ENCODE measurements around the gene MYT1. TPM values are rescaled to one million over a fixed set of nuclear protein-coding genes. Genes with fewer than 3 reads are reported as not detected.

Gene MYT1
- total RNA-seq, 2 donors from 2014 or later, result 0.15 TPM; not detected in 1

DNA sequence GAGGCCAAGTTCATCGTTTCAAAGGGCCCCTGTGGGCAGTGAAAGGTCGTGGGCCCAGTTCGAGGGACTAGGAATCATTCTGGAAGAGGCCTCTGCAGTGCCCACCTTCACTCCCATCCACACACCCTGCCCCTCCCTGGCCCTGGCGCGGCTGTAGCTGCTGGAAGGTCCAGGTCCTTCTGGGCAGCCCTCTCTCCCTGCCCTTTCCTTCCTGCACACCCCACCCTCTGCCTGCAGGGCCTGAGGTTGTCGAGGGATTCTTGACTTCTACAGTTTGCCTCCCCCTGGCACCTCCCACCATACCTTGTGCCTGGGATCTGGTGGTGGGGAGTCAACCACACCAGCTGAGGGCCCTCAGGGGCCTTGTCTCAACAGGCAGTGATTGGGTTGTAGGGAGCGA is 4.5 kb upstream of the MYT1 start:
- no peak for DNase-seq (ENCODE audit: low spot score)
- Histone ChIP-seq H3K4me1 (no peaks in the 10 kb centered on the region), H3K36me3 (no peaks in the 10 kb centered on the region), H3K27me3 (peaks cover 4 to 9% of the 10 kb centered on the region in 2 donors), H3K4me3 (no peak overlapping the region), H3K9me3 (no peaks in the 10 kb centered on the region), H3K27ac (no peak overlapping the region)
- TF ChIP-seq, protein P1, sequence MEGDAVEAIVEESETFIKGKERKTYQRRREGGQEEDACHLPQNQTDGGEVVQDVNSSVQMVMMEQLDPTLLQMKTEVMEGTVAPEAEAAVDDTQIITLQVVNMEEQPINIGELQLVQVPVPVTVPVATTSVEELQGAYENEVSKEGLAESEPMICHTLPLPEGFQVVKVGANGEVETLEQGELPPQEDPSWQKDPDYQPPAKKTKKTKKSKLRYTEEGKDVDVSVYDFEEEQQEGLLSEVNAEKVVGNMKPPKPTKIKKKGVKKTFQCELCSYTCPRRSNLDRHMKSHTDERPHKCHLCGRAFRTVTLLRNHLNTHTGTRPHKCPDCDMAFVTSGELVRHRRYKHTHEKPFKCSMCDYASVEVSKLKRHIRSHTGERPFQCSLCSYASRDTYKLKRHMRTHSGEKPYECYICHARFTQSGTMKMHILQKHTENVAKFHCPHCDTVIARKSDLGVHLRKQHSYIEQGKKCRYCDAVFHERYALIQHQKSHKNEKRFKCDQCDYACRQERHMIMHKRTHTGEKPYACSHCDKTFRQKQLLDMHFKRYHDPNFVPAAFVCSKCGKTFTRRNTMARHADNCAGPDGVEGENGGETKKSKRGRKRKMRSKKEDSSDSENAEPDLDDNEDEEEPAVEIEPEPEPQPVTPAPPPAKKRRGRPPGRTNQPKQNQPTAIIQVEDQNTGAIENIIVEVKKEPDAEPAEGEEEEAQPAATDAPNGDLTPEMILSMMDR (IDR thresholded peaks at IDR 0.05), result no peak

DNA sequence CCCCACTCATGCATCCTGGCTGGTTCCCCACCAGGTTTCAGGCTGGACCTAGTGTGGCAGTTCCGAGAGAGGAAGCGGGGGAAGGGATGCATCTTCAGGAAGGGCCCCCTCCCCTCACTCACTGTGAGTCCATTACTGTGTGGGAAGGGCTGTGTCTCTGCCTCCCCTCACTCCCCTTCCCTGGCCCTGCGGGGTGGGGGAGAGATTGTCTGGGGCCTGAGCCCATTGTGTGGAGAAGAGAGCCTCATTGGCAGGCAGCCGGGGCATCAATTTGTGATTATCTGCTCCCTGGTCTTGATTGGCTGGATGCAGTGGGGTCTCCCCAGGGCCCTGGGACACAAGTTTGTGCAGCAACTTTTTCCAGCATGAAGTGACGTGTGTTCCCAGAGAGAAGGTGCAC is 4.1 kb upstream of the MYT1 start:
- Histone ChIP-seq H3K27ac (no peak overlapping the region), H3K27me3 (peaks cover 4 to 9% of the 10 kb centered on the region in 2 donors), H3K9me3 (no peaks in the 10 kb centered on the region), H3K4me1 (no peaks in the 10 kb centered on the region), H3K36me3 (no peaks in the 10 kb centered on the region), H3K4me3 (no peak overlapping the region)
- no peak for DNase-seq (ENCODE audit: low spot score)
- TF ChIP-seq, protein P1 (IDR thresholded peaks at IDR 0.05), result no peak

DNA sequence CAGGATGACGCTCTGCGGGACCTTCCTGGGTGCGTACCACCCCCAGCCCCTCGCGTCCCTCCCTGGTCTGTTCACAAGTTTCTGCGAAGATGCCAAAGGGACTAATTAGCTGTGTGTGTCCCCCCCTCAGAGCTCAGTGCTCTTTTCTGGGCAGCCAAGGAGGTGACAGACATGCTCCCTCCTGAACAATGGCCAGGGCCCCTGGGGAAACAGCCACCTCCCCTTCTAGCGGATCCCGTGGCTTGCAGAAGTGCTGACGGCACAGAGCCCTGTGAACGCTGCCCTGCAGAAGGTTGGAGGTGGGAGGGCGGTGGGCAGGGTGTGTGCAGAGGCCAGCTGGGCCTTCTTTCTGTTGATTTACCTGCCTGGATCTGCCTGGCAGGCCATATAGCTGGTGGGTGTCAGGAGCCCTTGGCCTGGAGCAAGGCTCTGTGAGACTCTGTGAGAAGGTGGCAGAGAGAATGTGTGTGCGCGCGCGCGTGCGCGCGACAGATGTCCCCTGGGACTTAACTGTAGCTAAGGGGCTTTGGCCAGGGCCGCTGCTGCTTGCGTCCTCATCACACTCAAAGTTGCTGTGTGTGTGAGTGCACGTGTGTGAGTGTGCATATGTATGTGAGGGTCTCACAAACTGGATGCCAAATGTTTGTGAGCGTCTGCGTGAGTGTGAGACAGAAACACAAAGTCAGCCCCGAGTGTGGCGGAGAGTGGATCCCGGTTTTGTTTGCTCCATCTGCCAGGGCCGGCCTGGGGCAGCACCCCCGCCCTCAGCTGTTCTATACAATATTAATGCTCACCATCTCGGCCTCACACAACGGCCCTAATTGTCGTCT is 3.5 kb upstream of the MYT1 start:
- Histone ChIP-seq H3K27me3 (peaks cover 4 to 9% of the 10 kb centered on the region in 2 donors), H3K4me3 (no peak overlapping the region), H3K27ac (no peak overlapping the region), H3K4me1 (no peaks in the 10 kb centered on the region), H3K36me3 (no peaks in the 10 kb centered on the region), H3K9me3 (no peaks in the 10 kb centered on the region)
- no peak for DNase-seq (ENCODE audit: low spot score)
- TF ChIP-seq, protein P1 (IDR thresholded peaks at IDR 0.05), result no peak

DNA sequence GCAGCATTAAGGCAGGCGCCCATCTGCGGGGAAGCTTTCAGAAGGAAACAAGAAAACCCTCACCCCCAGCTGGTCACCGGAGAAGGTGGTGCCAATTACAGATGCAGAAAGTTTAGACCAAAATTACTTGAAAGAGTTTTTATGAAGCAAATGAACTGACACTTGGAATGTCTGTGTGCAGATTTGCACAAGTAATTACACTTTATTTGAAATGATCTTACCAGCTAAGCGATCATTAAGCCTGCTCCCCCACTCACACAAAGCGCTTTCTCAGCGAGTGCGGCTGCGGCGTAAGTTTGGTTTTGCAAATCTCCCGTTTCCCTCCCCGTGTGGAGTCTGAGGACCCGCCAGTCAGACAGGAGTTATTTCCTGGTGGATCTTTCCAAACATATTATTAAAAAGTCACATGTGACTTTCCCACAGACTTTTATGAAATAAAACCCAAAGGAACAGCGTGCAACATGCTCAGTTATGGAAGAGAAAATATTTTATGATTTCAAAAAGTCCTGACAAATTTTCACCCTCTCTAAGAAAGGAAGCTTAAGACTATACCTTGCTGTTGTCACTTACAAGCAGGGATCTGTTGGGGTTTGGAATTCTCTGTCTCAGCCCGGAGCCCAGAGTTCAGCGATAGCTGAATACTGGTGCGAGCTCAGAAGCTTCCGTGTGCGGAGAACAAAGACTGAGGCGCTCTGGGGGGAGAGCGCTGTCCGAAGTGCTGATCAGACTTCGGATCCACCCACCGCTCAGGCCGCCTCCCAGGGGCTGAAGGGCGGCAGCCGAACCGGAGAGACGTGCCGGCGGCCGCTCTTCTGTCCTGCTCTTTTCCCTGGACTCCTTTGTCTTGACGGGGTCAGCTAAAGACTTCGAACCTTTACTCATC is 2.7 kb upstream of the MYT1 start:
- no peak overlapping the region for H3K27ac ChIP-seq
- no peak overlapping the region for H3K4me3 ChIP-seq
- no peaks in the 10 kb centered on the region for H3K36me3 ChIP-seq
- TF ChIP-seq, protein P1 (IDR thresholded peaks at IDR 0.05), result no peak
- no peak for DNase-seq (ENCODE audit: low spot score)
- H3K9me3 ChIP-seq, result no peaks in the 10 kb centered on the region
- peaks cover 4 to 9% of the 10 kb centered on the region in 2 donors for H3K27me3 ChIP-seq
- no peaks in the 10 kb centered on the region for H3K4me1 ChIP-seq

DNA sequence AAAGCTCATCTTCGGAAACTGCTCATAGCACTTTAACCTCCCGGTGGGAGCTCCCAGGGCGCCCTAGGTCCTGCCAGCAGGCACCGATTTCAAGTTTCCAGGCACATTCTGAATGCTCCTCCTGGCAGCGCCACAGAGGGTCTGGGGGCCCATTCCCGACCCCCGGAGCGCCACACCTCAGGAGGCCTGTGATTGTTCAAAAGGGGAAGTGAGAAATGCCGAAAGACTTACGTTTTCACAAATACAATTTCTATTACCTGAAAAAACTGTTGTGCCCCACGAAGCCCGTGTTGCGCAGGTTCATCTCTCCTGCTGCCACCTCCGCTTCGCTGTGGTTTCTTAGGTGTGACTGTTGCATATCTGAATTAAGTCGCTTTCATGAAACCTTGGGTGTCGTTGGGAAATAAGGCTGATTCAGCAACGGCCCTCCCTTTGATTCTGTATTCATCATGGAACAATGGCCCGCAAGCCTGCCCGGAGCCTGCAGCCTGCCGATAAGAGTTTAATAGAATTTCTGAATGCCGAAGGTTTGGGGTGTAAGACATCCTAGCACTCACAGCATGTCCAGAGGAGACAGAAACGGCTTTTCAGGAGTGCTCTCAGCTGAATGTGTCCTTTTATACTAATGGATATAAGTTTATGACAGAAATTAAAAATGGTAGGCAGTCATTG is 1.9 kb upstream of the MYT1 start:
- Histone ChIP-seq H3K4me1 (no peaks in the 10 kb centered on the region), H3K9me3 (no peaks in the 10 kb centered on the region)
- DNase-seq (ENCODE audit: low spot score), result no peak

More for the DNA sequence above, 1.9 kb upstream of the MYT1 start:
- TF ChIP-seq, protein P1 (IDR thresholded peaks at IDR 0.05), result no peak
- Histone ChIP-seq H3K36me3 (no peaks in the 10 kb centered on the region), H3K4me3 (no peak overlapping the region), H3K27me3 (peaks cover 4 to 9% of the 10 kb centered on the region in 2 donors), H3K27ac (no peak overlapping the region)

All from right atrium auricular region (tissue), 2 donors.